Raji (cell line): Measurements from ENCODE around the gene PROSER2.

ENCODE experiments used
- POLR2A ChIP-seq: IDR thresholded peaks from 2 replicates; pipeline ENCODE4 v1.6.1; 2011; ENCODE audit warnings: low read depth, low read length, control low read depth; ENCODE audit not compliant: insufficient read depth

The PROSER2 gene

GRCh38 chr10:11894381-11895107 is 71.4 kb downstream of the PROSER2 start:
- no peak for TF ChIP-seq POLR2A

GRCh38 chr10:11895108-11895466 is 71.9 kb downstream of the PROSER2 start:
- TF ChIP-seq POLR2A = no peak

- no peak for TF ChIP-seq POLR2A
These were observed 72.4 kb downstream of the PROSER2 start for GRCh38 chr10:11895598-11895997.

DNA sequence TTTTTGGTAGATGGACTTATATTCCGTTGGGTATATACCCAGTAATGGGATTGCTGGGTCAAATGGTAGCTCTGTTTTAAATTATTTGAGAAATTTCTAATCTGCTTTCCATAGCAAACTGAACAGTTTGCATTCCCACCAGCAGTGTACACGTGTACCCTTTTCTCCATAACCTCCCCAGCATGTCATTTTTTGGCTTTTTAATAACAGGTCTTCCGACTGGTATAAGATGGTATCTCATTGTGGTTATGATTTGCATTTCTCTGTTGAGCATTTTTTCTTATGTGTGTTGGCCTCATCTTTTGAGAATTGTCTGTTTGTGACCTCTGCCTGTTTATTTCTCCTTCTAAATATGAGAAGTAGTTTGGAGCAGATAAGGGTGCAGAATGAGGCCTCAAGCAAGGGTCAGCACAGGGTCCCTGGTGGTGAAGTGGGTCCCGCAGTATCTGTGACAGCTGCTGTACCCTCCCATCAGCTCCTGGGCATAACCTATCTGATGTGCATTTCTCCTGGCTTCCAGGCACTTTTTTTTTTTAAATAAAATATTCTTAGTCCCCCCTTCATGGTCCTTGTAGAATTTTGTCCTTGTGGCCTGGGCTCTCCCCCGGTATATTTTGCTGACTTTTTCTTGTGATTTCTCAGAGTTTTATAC is 73.5 kb downstream of the PROSER2 start:
- TF ChIP-seq POLR2A = no peak

DNA sequence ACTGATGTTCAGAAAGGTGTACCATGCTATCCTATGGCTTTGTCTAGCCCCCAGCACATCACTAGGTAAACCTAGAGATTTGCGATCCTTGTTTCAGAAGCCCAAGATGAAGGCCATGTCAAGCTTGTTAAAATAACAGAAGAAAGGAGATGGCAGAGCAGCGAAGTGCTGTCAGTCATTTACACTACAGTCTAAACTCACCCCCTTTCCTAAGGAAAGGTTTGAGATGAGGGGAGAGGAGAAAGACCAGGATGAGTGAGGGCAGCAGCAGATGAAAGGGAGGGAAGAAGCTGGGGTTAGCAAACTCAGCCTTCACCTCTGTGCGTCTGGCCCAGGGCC is 74.8 kb downstream of the PROSER2 start:
- no peak for TF ChIP-seq POLR2A

GRCh38 chr10:11898372-11899066 is 75.4 kb downstream of the PROSER2 start:
- no peak for TF ChIP-seq POLR2A

- no peak for TF ChIP-seq POLR2A
These were observed 76.1 kb downstream of the PROSER2 start for GRCh38 chr10:11899067-11899876.

GRCh38 chr10:11901036-11901301 is 77.8 kb downstream of the PROSER2 start:
- no peak for TF ChIP-seq POLR2A

- TF ChIP-seq POLR2A = no peak
These were observed 78.3 kb downstream of the PROSER2 start for GRCh38 chr10:11901454-11901832.

GRCh38 chr10:11901833-11902475 is 78.8 kb downstream of the PROSER2 start:
- no peak for TF ChIP-seq POLR2A

DNA sequence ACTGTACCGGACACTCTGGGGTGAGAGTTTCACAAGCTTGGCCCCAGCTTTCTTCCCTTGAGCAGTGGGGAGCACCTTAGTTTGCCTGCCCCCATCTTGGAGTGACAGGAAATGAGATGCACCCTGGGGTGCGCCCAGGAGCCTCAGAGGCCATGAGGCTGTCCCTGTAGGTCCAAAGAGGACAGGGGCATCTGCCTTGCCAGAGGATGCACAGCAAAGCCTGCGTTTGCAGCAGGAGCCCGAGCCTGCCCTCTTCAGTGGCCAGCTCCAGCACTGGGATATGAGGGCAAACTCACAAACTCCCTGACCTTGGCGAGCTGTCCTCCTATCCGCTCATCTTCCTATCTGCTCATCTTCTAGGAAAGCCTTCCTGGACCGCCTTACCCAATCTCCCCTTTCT is 79.5 kb downstream of the PROSER2 start:
- no peak for TF ChIP-seq POLR2A

DNA sequence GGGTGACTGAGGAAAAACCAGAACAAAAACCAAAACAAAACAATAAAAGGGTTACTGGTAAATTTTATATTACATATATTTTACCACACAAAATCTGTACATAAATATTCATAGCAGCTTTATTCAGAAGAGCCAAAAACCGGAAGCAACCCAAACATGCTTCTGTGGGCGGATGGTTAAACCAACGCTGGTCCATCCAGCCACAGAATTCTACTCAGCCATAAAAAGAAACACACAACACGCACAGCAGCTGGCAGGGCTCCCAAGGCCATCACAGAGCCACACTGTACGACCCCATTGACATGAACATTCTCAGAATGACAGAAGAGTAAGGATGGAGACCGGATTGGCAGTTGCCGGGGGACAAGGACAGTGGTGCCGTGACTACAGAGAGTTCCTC is 83.6 kb downstream of the PROSER2 start:
- TF ChIP-seq POLR2A = no peak

- TF ChIP-seq POLR2A = no peak
These were observed 84.8 kb downstream of the PROSER2 start for GRCh38 chr10:11907914-11908313.

DNA sequence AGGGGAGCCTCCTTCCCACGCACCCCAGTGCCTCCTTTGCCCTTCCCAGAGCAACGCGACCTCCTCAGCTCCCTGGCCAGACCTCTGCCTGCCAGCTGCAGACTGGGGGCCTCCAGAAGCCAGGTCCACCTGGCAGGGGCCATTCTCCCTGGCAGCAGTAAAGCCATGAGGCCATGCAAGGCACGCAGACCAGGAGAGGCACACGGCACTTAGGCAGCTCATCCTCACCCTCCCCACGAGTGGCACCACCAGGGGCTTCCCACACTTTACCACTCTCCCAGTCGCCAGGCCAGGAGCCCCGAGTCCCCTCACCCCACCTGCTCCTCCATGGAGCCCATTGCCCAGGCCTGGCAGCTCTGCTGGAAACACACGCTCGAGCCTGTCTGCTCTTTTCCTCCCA is 85.4 kb downstream of the PROSER2 start:
- no peak for TF ChIP-seq POLR2A

- TF ChIP-seq POLR2A = no peak
These were observed 85.8 kb downstream of the PROSER2 start for GRCh38 chr10:11908991-11909390.
